ENCODE results near the gene CBLN3. TPM values are rescaled to one million over a fixed set of nuclear protein-coding genes. Genes with fewer than 3 reads are reported as not detected.

CBLN3 gene
- total RNA-seq, 2 experiments from 2014 or later, result 1.6 to 1.7 TPM

DNA sequence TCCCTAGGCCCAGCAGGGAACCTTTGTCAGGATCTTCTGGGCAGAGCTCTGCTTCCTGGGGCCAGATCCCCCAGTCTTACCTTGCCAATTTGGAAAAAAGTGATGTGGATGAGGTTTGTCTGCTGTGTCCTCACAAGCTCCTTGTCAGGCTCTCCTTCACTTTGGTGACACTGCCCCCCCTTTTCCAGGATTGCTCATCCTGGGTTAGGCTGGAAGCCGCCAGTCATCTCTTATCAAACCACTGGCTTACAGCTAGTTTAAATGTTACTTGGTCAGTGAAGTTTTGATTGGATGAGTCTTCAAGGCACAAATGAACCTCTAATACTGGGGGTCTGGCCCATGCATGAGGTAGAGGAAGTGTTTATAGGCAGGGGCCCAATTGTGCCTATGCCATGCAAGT lies 15.4 kb downstream of the CBLN3 start:
- H3K27me3 Mint-ChIP-seq, result peaks cover 3% of the 10 kb centered on the region
- no peaks in the 10 kb centered on the region for H3K36me3 Mint-ChIP-seq (ENCODE audit: low read depth)
- DNase-seq (no peak), ATAC-seq (ENCODE audit: poor library complexity) (no peak)
- H3K9me3 ChIP-seq (ENCODE audit: control insufficient read depth in 1 of 2, insufficient read depth in 1 of 2, low read length in 2 of 2), result no peaks in the 10 kb centered on the region
- CTCF ChIA-PET, result no interaction called here
- H3K27ac ChIP-seq (ENCODE audit: low read depth in 1 of 2, low read length in 2 of 2), result no peak overlapping the region
- H3K4me3 ChIP-seq (ENCODE audit: low read length), result no peak overlapping the region
- no peaks in the 10 kb centered on the region for H3K36me3 ChIP-seq (ENCODE audit: insufficient read depth, low read length)
- POLR2A ChIA-PET, result no interaction called here
- H3K9me3 Mint-ChIP-seq, result no peaks in the 10 kb centered on the region
- no peak overlapping the region for H3K4me3 Mint-ChIP-seq
- H3K27me3 ChIP-seq (ENCODE audit: control insufficient read depth in 1 of 2, insufficient read depth in 2 of 2, low read length in 2 of 2), result no peaks in the 10 kb centered on the region
- H3K4me1 ChIP-seq (ENCODE audit: insufficient read depth, low read length), result no peaks in the 10 kb centered on the region
- intact Hi-C loops (cut with DNase I, micrococcal nuclease), result no loop called here
- no peaks in the 10 kb centered on the region for H3K4me1 Mint-ChIP-seq (ENCODE audit: low read depth)
- TF ChIP-seq, protein P1, sequence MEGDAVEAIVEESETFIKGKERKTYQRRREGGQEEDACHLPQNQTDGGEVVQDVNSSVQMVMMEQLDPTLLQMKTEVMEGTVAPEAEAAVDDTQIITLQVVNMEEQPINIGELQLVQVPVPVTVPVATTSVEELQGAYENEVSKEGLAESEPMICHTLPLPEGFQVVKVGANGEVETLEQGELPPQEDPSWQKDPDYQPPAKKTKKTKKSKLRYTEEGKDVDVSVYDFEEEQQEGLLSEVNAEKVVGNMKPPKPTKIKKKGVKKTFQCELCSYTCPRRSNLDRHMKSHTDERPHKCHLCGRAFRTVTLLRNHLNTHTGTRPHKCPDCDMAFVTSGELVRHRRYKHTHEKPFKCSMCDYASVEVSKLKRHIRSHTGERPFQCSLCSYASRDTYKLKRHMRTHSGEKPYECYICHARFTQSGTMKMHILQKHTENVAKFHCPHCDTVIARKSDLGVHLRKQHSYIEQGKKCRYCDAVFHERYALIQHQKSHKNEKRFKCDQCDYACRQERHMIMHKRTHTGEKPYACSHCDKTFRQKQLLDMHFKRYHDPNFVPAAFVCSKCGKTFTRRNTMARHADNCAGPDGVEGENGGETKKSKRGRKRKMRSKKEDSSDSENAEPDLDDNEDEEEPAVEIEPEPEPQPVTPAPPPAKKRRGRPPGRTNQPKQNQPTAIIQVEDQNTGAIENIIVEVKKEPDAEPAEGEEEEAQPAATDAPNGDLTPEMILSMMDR (IDR thresholded peaks at IDR 0.05), result no peak
- no peak overlapping the region for H3K27ac Mint-ChIP-seq

DNA sequence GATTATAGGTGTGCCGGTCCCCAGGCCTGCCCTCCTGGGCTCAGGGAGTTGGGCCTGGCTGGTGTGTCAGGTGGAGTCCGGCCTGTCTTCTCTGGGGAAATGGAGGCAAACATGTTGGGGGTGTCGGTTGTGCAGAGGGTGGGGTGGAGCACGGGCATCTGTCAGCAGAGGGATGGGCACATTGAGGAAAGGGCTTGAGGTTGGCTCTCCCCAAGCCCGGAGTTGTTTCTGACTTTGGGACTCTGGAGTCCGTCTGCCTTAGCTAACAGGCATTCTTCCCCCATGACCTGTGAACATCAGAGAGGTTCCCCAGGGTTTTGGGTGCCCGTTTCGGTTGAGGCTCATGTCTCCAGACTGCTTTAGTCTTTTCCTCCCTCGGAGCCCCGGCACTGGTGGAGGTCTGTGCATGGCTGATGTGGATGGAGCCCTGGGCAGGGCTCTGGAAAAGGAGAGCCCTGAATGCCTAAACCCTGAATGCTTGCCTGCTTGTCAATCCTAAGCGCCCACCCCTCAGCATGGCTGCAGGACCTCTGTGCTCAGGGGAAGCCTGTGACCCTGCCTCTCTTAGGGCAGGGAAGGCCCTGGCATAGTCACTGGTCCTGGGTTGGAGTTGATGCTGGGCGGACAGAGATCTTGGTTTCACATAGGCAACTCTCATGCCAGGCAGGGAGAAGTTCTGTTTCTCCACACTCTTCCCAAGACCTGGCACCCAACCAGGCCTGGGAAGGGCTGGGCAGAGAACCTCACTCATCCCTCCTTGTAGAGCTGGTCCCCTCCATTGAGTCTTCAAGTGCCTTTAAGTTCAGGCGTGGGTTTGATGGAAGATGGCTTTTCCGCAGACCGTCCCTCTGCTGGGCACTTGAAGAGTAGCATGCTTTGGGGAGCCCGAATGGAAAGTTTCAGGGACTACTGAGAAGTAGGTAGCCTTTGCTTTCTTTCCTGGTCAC lies 17.8 kb downstream of the CBLN3 start:
- Mint-ChIP-seq H3K4me3 (no peak overlapping the region), H3K9me3 (no peaks in the 10 kb centered on the region), H3K4me1 (ENCODE audit: low read depth) (no peaks in the 10 kb centered on the region), H3K27ac (no peak overlapping the region), H3K27me3 (peaks cover under 1% of the 10 kb centered on the region), H3K36me3 (ENCODE audit: low read depth) (no peaks in the 10 kb centered on the region)
- POLR2A ChIA-PET, result no interaction called here
- H3K36me3 ChIP-seq (ENCODE audit: insufficient read depth, low read length), result no peaks in the 10 kb centered on the region
- peak; percentile 65 for ATAC-seq (ENCODE audit: poor library complexity)
- TF ChIP-seq, protein P1 (IDR thresholded peaks at IDR 0.05), result peak; percentile 57
- H3K27ac ChIP-seq (ENCODE audit: low read depth in 1 of 2, low read length in 2 of 2), result no peak overlapping the region
- peaks cover 0 to 5% of the 10 kb centered on the region in 2 experiments for H3K27me3 ChIP-seq (ENCODE audit: control insufficient read depth in 1 of 2, insufficient read depth in 2 of 2, low read length in 2 of 2)
- CTCF ChIA-PET, result interaction anchor here (1.1 kb wide), 1 partner anchor 15 kb away, joined by 3 read pairs; no protein-coding TSS in a partner anchor
- H3K4me3 ChIP-seq (ENCODE audit: low read length), result no peak overlapping the region
- intact Hi-C loops (cut with DNase I, micrococcal nuclease), result no loop called here
- H3K9me3 ChIP-seq (ENCODE audit: control insufficient read depth in 1 of 2, insufficient read depth in 1 of 2, low read length in 2 of 2), result no peaks in the 10 kb centered on the region
- H3K4me1 ChIP-seq (ENCODE audit: insufficient read depth, low read length), result no peaks in the 10 kb centered on the region
- DNase-seq, result peak in 5 of 14 experiments; percentile 18 to 65 (median 46)

DNA sequence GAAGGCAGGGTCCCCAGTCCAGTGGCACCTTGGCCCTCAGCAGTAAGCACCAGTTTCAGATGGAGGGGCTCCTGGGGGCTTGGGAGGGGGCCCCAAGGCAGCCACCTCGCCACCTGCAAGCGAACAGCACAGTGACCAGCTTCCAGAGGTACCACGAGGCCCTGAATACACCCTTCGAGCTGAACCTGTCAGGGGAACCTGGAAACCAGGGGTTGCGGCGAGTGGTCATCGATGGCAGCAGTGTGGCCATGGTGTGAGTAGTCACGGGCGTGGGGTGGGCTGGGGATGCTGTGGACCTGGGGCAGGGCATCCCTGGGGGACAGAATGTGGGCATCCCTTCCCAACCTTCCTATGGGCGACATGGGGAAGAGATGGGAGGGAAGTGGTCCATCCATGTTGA lies 19.5 kb downstream of the CBLN3 start:
- H3K36me3 Mint-ChIP-seq (ENCODE audit: low read depth), result no peaks in the 10 kb centered on the region
- POLR2A ChIA-PET, result interaction anchor here (1.8 kb wide), 1 partner anchor 11 kb away, joined by 4 read pairs; the partner anchor contains the start of gene NYNRIN

More for the DNA sequence above, 19.5 kb downstream of the CBLN3 start:
- Histone ChIP-seq H3K4me3 (ENCODE audit: low read length) (no peak overlapping the region), H3K36me3 (ENCODE audit: insufficient read depth, low read length) (no peaks in the 10 kb centered on the region), H3K9me3 (ENCODE audit: control insufficient read depth in 1 of 2, insufficient read depth in 1 of 2, low read length in 2 of 2) (no peaks in the 10 kb centered on the region), H3K4me1 (ENCODE audit: insufficient read depth, low read length) (no peaks in the 10 kb centered on the region), H3K27ac (ENCODE audit: low read depth in 1 of 2, low read length in 2 of 2) (no peak overlapping the region), H3K27me3 (ENCODE audit: control insufficient read depth in 1 of 2, insufficient read depth in 2 of 2, low read length in 2 of 2) (peaks cover 0 to 10% of the 10 kb centered on the region in 2 experiments)
- H3K9me3 Mint-ChIP-seq, result no peaks in the 10 kb centered on the region
- H3K4me3 Mint-ChIP-seq, result no peak overlapping the region
- no peak for ATAC-seq (ENCODE audit: poor library complexity)
- H3K27me3 Mint-ChIP-seq, result peaks cover 13% of the 10 kb centered on the region
- TF ChIP-seq, protein P1 (IDR thresholded peaks at IDR 0.05), result no peak
- no peak overlapping the region for H3K27ac Mint-ChIP-seq
- intact Hi-C loops (cut with DNase I, micrococcal nuclease), result no loop called here
- H3K4me1 Mint-ChIP-seq (ENCODE audit: low read depth), result no peaks in the 10 kb centered on the region
- CTCF ChIA-PET, result interaction anchor here (1.1 to 1.2 kb wide), 2 partner anchors 22 to 166 kb away, joined by 3 to 4 read pairs; no protein-coding TSS in a partner anchor
- no peak for DNase-seq
